Hepatocyte (in vitro differentiated cells): Measurements from ENCODE around the gene SHH.

ENCODE experiments used
- EZH2 ChIP-seq: fragments of 200-600 bp; sonication (generic); IDR thresholded peaks from 2 replicates; pipeline ENCODE4 v1.6.1; 2016; ENCODE audit warnings: antibody characterized with exemption, mild to moderate bottlenecking, borderline replicate concordance
- EZH2phosphoT487 ChIP-seq: fragments of 200-600 bp; sonication (generic); IDR thresholded peaks from one replicate; pipeline ENCODE4 v1.6.1; 2018; ENCODE audit warnings: antibody characterized with exemption, mild to moderate bottlenecking, low read depth, moderate library complexity; ENCODE audit not compliant: unreplicated experiment, severe bottlenecking
- TF ChIP-seq, protein P1 (sequence below): fragments of 200-600 bp; sonication (generic); IDR thresholded peaks from 2 replicates; pipeline ENCODE4 v1.5.1; 2016; ENCODE audit warnings: antibody characterized with exemption, mild to moderate bottlenecking; ENCODE audit not compliant: poor library complexity

DNA sequence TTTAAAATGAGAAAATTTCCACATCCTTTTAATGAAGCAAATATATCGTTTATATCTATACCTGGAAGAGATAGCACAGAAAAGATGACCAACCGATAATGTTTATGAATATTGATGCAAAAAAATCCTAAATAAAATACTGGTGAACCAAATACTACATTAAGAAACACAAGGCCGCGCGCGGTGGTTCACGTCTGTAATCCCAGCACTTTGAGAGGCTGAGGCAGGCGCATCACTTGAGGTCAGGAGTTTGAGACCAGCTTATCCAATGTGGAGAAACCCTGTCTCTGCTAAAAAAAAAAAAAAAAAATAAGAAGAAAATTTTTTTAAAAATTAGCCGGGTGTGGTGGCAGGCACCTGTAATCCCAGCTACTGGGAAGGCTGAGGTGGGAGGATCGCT lies 25.8 kb downstream of the SHH start:
- TF ChIP-seq EZH2 (no peak), EZH2phosphoT487 (no peak)
- TF ChIP-seq, protein P1, sequence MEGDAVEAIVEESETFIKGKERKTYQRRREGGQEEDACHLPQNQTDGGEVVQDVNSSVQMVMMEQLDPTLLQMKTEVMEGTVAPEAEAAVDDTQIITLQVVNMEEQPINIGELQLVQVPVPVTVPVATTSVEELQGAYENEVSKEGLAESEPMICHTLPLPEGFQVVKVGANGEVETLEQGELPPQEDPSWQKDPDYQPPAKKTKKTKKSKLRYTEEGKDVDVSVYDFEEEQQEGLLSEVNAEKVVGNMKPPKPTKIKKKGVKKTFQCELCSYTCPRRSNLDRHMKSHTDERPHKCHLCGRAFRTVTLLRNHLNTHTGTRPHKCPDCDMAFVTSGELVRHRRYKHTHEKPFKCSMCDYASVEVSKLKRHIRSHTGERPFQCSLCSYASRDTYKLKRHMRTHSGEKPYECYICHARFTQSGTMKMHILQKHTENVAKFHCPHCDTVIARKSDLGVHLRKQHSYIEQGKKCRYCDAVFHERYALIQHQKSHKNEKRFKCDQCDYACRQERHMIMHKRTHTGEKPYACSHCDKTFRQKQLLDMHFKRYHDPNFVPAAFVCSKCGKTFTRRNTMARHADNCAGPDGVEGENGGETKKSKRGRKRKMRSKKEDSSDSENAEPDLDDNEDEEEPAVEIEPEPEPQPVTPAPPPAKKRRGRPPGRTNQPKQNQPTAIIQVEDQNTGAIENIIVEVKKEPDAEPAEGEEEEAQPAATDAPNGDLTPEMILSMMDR = no peak
